Islet of Langerhans (tissue), 1 donor: Measurements from ENCODE around the gene PKDREJ.
"Not testable (repeated sequence)": the region's sequence is repeated elsewhere in the genome, so short reads cannot be mapped to it uniquely, and the experiment has no call there.

Experiments
- FAIRE-seq: peaks from one replicate; lab custom pipeline; 2011; peaks lifted over from hg19 to GRCh38; lab: Jason Lieb, UNC

Gene PKDREJ

GRCh38 chr22:46288846-46289243 is 25.7 kb upstream of the PKDREJ start:
- no peak for FAIRE-seq

DNA sequence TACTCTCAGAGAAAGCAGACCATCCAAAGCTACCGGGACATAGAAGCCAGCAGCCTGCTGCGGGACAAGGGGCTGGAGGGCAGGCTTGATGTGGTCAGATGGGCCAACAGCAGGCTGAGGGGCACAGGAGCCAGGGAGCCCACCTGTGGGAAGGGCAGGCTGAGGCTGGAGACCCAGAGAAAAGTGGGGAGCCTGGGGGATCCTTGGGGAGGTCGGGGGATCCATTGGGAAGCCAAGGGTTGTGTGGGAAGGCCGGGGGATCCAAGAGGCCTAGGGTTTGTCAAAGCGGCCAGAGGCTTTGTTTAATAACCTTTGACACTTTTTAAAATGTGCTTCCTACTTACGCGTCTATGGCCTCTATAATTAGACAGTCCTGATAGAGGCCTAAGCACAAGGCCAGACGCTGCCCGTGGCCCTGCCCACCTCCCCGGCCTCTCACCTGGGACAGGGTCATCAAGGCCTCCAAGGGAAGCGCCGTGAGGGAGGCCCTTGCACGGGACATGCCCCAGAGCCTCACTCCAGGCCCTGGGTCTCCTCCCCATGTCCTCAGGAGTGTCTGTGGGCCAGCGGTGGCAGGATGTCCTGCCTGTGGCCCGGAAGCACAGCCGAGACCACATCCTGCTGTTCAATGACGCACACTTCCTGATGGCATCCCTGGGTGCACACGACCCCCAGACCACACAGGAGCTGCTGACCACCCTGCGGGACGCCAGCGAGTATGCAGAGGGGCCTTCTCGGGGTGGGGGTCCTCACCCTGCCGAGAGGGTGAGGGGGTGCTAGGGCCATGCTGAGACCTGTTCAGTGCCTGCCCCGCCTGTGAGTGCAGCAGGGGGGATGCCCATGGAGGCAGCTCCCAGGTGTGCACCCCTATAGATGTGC is 25.0 kb upstream of the PKDREJ start:
- no peak for FAIRE-seq

DNA sequence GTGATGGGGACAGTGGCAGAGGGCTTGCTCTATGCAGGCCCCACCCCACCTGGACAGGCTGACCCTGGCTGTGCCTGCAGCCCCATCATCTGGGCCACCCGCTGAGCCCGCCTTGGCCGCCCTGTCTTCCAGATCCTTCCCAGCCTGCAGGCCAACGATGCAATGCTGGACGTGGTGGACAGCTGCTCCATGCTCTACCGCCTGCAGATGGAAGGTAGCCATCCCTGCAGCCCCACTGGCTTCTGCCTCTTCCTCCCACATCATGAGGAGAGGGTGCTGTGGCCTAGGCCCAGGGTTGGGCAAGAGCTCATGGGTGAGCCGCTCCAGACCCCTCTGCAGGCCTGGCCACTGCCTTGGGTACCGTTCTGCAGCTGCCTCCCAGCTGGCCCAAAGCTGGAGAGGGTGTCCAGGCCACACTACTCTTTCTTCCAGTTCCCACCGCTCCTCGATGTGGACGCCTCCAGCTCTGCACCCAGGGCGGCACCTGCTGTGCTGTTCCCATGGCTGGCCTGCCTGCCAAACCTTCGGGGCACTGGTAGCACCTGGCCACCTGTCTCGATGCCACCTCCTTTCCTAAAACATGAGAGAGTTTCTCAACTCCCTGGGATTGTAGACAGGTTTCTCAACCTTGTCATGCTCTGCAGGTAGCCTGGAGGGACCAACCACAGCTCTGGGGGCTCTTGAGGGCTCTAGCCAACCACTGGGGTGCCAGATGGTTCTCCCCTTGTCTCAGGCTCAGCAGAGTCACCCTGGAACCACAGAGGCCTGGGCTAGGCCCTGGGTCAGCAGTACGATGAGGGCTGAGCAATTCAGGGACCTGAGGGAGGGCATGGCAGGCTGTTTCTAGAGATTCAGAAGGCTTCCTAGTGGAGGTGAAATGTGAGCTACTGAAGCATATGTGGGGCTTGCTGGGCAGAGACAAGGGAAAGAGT is 24.1 kb upstream of the PKDREJ start:
- FAIRE-seq = no peak

- no peak for FAIRE-seq
These were observed 22.9 kb upstream of the PKDREJ start for GRCh38 chr22:46286006-46286405.

GRCh38 chr22:46281866-46282678 is 18.9 kb upstream of the PKDREJ start:
- no peak for FAIRE-seq

GRCh38 chr22:46280999-46281623 is 18.0 kb upstream of the PKDREJ start:
- FAIRE-seq = no peak

- FAIRE-seq = no peak
These were observed 17.1 kb upstream of the PKDREJ start for GRCh38 chr22:46280063-46280817.

GRCh38 chr22:46278656-46279645 is 15.8 kb upstream of the PKDREJ start:
- no peak for FAIRE-seq

DNA sequence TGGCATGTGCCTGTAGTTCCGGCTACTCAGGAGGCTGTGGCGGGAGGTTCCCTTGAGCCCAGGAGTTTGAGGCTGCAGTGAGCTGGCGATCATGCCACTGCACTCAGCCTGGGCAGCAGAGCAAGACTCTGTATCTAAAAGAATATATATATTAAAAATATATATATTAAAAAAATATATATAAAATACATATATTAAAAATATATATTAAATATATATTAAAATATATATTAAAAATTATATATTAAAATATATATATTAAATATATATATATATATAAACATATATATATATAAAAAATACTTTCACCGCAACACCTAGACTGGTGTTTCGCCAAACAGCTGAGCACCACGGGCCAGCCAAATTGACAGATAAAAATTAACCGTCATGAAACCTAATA is 13.4 kb upstream of the PKDREJ start:
- FAIRE-seq = no peak

- FAIRE-seq = no peak
These were observed 12.4 kb upstream of the PKDREJ start for GRCh38 chr22:46275455-46276122.

GRCh38 chr22:46274381-46274780 is 11.2 kb upstream of the PKDREJ start:
- FAIRE-seq = no peak

DNA sequence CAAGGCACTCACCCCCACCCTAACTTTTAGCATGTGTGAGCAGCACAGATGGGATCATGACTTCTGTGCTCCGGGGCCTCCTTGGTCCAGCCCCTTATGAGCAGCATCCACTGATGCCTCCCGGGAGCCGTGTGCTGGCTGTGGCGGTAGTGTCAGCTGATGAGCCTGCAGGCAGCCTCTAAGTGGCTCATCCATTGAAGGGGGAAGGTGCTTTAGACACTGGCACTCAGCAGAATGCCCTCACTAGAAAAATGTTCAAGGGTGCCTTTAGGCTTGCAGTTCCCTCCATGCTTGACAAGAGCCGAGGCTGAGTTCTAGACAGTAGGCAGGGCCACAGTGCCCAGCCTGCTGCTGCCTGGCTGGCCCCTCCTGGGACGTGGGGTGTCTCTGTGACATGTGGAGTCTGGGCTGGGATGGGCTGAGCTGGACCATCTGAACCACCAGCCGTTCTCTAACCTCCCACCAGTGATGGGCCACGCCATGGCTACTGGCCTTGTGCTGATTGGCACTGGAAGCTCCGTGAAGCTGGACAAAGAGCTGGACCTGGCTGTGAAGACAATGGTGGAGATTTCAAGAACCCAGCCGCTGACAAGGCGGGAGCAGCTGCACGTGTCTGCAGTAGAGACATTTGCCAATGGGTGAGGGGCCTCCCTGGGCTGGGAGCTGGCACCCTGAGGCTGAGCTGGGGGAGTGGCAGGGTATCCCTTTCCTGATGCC is 10.4 kb upstream of the PKDREJ start:
- no peak for FAIRE-seq

- no peak for FAIRE-seq
These were observed 9.8 kb upstream of the PKDREJ start for GRCh38 chr22:46272762-46273431.

DNA sequence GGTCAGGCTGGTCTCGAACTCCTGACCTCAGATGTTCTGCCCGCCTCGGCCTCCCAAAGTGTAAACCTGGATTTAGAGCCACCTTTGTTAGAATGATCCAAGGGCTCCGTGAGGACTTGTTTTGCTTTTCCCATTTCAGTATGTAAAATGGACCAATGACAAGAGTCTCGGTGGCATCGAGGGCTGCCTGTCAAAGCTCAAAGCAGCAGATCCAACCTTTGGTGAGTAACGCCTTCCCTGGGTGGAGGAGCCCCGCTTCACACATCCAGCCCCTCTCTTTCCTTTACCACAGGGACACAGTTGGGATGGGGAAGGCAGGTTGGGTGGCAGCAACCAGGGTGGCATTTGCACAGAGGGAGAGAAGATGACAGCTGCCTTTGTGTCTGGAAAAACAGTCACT is 9.1 kb upstream of the PKDREJ start:
- no peak for FAIRE-seq

GRCh38 chr22:46269564-46269963 is 6.4 kb upstream of the PKDREJ start:
- no peak for FAIRE-seq

DNA sequence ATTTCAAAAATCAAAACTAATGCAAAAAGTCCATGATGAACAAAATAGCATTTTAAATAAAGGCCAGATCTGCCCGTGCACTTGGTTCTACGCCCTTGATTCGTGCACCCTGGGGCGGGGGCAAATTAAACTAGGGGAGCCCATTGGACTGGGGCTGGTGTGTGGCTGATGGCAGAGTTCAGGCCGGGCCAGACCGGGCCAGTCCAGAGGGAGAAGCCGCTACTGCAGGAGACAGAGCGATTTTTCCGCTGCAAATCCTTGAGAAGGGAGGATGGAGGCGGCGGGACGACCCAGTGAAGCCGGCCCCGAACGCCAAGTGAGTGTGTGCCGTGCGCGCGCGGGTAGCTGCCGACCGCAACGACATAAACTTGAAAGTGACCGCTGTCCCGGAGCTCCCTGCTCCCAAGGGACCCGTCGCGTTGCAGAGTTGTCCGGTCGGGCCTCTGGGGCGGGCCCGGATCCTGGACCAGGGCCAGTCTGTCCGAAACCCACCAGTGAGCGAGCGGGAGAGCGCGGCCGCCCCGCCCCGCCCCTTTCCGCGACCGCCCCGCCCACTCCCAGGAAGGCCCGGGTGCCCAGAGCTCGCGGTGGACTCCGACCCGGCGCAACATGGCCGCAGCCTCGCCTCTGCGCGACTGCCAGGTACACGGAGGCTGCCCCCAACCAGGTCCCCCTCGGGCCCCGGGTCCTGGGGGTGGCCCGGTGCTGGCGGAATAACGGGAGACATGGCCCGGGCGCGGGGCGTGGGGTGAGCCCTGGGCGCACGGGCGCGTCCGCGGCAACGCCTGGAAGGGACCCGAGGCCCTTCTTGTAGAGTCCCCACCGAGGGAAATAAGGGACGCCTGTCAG is 4.5 kb upstream of the PKDREJ start, which contains the start of gene TTC38:
TSS of gene TTC38 (plus strand) at position 578 of the 849 bp plus-strand sequence. CDS start at position 610, 32 bp downstream.
- no peak for FAIRE-seq

DNA sequence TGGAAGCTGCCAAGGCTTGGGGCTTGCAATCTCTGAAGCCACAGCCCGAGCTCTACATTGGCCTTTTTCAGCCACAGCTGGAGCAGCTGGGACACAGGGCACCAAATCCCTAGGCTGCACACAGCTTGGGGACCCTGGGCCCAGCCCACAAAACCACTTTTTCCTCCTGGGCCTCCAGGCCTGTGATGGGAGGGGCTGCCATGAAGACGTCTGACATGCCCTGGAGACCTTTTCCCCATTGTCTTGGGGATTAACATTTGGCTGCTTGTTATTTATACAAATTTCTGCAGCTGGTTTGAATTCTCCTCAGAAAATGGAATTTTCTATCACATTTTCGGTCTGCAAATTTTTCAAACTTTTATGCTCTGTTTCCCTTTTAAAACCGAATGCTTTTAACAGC is 2.5 kb upstream of the PKDREJ start:
- FAIRE-seq = not testable (repeated sequence)
